GM10847 (cell line): ENCODE data around the gene KCNJ6.

Experiments
- POLR2A ChIP-seq: IDR thresholded peaks from 2 replicates; pipeline ENCODE4 v1.6.1; 2011; ENCODE audit not compliant: insufficient read length; ENCODE audit errors: extremely low read depth

KCNJ6 gene, protein sequence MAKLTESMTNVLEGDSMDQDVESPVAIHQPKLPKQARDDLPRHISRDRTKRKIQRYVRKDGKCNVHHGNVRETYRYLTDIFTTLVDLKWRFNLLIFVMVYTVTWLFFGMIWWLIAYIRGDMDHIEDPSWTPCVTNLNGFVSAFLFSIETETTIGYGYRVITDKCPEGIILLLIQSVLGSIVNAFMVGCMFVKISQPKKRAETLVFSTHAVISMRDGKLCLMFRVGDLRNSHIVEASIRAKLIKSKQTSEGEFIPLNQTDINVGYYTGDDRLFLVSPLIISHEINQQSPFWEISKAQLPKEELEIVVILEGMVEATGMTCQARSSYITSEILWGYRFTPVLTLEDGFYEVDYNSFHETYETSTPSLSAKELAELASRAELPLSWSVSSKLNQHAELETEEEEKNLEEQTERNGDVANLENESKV

GRCh38 chr21:37916310-37917051 is at the start of gene KCNJ6:
Gene KCNJ6 (minus strand): TSS chr21:37916457. CDS start chr21:37840682, 75,775 bp downstream.
- TF ChIP-seq POLR2A: no peak

- no peak for TF ChIP-seq POLR2A
Observed at GRCh38 chr21:37965088-37965805, 49.0 kb upstream of the KCNJ6 start.

- TF ChIP-seq POLR2A: no peak
Observed at GRCh38 chr21:37958537-37958936, 42.3 kb upstream of the KCNJ6 start.

GRCh38 chr21:37956772-37957171 is 40.5 kb upstream of the KCNJ6 start:
- no peak for TF ChIP-seq POLR2A

DNA sequence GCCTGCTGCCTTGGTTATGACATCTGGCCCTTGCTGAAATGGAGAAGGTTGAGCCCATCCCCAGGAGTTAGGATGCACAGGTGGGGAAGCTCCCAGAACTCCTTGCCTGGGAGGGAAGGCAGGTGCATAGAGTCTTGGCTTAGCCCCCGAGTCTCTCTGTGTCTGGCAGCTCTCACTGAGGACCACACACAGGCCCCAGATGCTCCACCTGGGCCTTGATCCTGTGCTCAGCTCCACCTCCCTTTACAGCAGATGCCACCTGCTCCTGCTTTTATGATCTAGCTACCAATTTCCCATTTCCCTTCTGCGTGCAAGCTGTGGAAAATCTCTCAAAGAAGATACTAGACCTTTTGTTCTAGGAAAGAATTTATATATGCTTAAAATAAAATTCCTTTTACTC is 28.8 kb upstream of the KCNJ6 start:
- no peak for TF ChIP-seq POLR2A

DNA sequence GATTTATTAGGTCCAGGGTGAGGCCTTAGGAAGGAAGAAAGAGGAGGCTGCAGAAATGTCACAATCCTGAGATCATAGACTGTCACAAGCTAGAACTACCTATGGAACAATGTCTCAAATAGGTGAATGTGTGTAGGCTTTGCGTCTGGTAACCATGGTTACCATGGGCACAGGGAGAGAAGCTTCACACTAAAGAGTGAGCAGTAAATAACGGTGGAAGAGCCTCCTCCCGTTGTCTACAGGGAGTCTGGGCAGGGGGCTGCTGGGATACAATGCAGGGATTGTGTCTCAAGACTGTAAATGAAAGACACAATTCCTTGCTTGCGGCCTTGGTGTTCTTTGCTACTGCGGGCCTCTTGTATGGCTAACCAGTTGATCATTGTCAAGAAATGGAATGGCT is 28.2 kb upstream of the KCNJ6 start:
- no peak for TF ChIP-seq POLR2A

- TF ChIP-seq POLR2A: no peak
Observed at GRCh38 chr21:37940691-37941090, 24.4 kb upstream of the KCNJ6 start.

- TF ChIP-seq POLR2A: no peak
Observed at GRCh38 chr21:37939838-37940237, 23.6 kb upstream of the KCNJ6 start.

DNA sequence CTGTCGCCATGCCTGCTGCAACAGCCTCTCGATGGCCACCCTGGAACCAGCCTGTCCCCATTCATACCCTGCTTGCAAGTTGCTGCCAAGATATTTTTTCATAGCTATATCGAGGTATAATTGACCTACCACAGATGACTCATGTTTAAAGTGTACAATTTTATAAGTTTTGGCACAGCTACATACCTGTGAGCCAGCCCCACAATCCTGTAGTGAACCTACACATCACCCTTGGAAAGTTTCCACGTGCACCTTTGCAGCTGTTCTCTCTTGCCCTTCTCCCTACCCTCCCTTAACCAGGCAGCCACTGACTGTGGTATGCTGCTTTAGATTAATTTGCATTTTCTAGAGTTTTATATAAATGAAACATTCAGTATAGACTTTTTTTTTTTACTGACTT is 23.0 kb upstream of the KCNJ6 start:
- TF ChIP-seq POLR2A: no peak

GRCh38 chr21:37937668-37938067 is 21.4 kb upstream of the KCNJ6 start:
- TF ChIP-seq POLR2A: no peak

DNA sequence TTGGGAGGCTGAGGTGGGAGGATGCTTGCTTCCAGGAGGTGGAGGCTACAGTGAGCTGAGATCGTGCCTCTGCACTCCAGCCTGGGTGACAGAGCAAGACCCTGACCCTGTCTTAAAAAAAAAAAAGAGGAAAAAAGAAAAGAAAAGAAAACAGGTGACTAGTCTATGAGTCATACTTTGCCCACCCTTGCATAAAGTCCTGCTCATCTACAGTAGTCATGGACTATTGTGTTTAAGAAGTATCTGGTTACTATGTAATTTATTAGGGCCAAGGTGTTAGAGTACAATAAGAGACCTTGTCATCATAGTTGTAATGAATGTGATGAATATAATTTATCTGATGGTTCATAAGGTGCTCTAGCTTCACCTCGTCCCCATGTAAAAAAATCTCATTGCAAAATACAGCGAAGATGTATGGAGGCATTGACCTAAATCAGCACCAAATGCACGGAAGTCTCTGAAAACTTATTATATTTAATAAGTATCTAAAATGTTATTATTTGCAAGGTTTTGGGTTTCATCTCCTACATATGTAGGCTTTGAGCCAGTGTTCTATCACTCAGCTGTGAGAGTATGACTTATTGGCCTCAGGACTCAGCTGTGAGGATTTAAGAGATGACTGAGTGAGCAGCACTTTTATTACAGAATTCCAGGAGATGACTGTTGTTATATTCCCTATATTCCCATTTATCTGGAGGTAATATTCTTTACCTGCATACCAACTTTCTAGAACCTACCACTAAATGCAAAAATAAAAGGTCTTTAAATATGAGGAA is 19.9 kb upstream of the KCNJ6 start:
- TF ChIP-seq POLR2A: no peak

GRCh38 chr21:37932936-37933335 is 16.7 kb upstream of the KCNJ6 start:
- TF ChIP-seq POLR2A: no peak

DNA sequence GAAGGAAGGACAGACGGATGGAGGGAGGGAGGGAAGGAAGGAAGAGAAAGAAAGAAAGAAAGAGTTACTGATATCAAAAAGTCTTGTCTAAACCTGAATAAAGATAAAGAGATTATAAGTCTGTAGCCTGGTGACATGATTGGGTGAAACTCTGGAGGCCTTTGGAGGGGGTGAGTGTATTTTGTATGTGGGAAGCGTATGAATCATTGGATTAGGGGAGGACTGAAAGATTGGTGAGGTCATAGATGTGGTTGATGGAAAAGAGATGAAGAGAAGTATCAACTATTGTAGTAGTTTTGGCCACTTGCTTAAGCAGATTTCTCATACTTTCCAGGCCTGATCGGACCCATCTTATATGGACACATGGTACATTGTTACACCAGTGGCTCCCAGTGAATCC is 11.5 kb upstream of the KCNJ6 start:
- no peak for TF ChIP-seq POLR2A

GRCh38 chr21:37921091-37921490 is 4.8 kb upstream of the KCNJ6 start:
- TF ChIP-seq POLR2A: no peak

DNA sequence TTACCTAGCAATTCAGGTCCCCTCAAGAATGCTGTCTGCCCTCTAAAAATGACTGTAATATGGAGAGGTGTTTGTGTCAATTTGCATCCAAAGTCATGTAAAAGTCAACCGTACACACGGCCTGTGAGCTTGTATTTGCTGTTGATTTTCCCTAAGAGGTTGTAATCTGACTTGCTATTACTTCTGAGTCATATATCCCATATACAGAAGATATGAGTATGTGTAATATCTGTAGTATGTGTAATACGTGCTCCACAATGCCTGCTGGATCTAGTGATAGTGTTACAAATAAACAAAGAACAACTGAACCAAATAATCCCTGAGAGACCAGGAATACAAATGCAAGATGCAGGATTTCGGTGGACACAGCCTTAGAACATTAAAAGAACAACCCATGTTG is 1.4 kb upstream of the KCNJ6 start:
- no peak for TF ChIP-seq POLR2A

- no peak for TF ChIP-seq POLR2A
Observed at GRCh38 chr21:37915941-37916309, 332 bp downstream of the KCNJ6 start.

- TF ChIP-seq POLR2A: no peak
Observed at GRCh38 chr21:37915497-37915911, 753 bp downstream of the KCNJ6 start.
